GM12872 (cell line): ENCODE results near the gene PTGS1.

Experiments
- TF ChIP-seq, protein P1 (sequence below): IDR thresholded peaks from 3 replicates; pipeline ENCODE4 v1.5.1; 2011; ENCODE audit warnings: low read depth, mild to moderate bottlenecking, low read length, moderate library complexity; ENCODE audit not compliant: insufficient read depth

PTGS1 gene

DNA sequence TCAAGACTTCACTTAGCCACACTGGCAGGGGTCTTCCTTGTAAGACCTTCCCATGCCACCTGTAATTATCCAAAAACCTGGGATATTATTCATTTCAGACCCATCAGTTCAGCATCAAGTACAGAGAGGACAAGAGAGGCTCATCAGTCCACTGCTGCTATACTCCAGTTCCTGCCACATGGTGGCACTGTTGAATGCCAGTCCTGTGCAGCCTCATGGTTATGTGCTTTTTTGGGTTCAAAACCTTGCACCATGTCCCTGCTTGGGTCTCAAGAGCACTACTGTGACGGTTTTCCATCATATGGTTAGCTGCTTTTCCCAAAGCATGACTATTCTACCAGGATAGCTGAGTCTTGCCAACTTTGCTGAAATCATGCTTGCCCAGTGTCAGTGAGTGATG, 8.5 kb downstream of the PTGS1 start:
- TF ChIP-seq, protein P1, sequence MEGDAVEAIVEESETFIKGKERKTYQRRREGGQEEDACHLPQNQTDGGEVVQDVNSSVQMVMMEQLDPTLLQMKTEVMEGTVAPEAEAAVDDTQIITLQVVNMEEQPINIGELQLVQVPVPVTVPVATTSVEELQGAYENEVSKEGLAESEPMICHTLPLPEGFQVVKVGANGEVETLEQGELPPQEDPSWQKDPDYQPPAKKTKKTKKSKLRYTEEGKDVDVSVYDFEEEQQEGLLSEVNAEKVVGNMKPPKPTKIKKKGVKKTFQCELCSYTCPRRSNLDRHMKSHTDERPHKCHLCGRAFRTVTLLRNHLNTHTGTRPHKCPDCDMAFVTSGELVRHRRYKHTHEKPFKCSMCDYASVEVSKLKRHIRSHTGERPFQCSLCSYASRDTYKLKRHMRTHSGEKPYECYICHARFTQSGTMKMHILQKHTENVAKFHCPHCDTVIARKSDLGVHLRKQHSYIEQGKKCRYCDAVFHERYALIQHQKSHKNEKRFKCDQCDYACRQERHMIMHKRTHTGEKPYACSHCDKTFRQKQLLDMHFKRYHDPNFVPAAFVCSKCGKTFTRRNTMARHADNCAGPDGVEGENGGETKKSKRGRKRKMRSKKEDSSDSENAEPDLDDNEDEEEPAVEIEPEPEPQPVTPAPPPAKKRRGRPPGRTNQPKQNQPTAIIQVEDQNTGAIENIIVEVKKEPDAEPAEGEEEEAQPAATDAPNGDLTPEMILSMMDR, result peak; percentile 58

DNA sequence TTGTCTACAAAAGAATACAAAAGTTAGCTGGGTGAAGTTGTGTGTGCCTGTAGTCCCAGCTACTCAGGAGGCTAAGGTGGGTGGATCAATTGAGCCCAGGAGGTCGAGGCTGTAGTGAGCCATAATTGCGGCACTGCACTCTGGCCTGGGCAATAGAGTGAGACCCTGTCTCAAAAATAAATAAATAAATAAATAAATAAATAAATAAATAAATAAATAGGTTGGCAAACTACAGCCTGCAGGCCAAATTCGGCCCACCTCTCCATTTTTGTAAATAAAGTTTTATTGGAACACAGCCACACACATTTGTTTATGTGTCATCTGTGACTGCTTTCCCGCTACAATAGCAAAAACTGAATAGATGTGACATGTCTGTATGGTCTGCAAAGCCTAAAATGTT, 9.5 kb downstream of the PTGS1 start:
- TF ChIP-seq, protein P1, result no peak

DNA sequence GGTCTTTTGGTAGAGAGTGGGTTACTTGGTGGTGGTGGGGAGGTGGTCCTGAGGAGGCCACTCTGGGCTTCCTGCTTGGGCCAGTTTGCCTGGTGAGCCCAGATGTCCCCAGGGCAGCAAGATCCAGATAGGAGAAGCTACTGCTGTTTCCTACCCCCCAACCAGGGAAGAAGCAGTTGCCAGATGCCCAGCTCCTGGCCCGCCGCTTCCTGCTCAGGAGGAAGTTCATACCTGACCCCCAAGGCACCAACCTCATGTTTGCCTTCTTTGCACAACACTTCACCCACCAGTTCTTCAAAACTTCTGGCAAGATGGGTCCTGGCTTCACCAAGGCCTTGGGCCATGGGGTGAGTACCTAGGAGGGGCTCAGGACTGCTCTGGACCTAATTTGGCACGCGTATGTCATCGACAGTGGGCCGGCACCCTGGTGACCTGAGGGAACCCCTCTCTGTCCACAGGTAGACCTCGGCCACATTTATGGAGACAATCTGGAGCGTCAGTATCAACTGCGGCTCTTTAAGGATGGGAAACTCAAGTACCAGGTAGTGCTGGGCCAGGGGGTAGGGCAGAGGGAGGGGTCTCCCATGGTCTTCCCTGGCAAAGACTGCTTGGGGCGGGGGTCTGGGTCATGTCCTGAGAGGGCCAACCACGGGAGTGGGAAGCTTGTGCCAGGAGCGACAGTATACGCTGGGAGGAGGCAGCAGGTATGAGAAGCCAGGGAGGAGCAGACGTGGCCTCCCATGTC, 10.6 kb downstream of the PTGS1 start:
- TF ChIP-seq, protein P1, result no peak

DNA sequence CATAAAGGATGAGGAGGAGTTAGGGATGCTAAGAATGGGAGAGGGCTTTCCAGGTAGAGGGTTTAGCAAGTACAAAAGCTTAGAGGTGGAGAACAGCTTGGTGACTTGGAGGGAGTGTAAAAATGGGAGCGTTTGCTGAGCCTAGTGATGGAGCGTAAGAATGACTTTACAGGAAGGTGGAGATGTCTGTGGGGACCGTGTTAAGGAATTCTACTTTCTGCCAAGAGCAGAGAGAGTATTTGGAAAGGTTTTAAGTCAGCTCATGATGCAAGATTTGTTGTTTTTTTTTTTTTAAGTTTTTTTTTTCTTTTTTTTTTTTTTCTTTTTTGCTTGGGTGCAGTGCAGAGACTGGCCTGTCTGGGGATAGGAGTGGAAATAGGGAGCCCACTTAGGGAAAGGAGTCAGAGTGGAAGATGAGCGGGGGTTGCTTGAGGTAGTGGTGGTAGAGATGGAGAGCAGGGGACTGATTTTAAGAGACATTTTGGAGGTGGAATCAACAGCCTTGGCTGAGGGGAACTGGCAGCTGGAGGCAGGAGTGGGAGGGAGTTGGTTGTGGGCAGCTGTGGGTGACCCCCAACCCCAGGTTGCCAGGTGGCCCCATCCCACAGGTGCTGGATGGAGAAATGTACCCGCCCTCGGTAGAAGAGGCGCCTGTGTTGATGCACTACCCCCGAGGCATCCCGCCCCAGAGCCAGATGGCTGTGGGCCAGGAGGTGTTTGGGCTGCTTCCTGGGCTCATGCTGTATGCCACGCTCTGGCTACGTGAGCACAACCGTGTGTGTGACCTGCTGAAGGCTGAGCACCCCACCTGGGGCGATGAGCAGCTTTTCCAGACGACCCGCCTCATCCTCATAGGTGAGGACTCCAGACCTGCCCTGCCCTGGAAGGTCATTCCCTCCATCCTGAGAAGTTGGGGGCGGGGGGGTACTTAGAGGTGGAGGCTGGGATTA, 12.4 kb downstream of the PTGS1 start:
- TF ChIP-seq, protein P1, result no peak

DNA sequence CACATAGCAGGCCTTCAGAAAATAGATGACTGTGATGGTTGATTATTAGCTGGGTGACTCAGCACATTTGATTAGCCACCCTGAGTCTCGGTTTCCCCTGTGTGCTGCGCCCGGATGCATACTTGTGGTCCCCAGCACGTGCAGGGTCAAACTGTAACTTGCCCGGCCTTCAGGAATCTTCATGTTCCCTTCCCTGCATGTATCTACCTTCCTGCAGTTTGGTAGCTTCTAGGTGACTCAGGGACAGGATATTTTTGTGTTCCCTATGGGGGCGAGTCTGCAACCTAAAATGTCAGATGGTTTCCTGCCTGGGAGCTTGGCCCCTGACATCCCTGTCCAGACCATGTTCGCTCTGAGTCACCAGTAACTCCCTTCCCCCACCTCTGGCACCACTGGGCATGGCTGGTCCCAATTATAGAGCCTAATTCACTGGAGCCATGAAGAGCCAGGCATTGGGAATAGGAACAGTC, 13.2 kb downstream of the PTGS1 start:
- TF ChIP-seq, protein P1, result no peak

DNA sequence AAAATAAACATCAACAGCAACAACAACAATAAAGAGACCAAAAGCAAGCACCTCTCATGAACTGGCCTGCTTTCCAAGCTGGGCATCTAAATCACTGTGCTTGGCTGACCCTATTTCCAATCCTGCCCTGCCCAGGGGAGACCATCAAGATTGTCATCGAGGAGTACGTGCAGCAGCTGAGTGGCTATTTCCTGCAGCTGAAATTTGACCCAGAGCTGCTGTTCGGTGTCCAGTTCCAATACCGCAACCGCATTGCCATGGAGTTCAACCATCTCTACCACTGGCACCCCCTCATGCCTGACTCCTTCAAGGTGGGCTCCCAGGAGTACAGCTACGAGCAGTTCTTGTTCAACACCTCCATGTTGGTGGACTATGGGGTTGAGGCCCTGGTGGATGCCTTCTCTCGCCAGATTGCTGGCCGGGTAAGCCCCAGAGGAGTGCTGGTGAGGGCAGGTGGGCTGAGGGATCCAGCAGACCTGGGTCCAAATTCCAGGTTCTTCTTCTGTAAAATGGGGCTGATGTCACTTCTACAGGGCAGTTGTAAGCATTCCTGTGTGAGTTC, 15.6 kb downstream of the PTGS1 start:
- TF ChIP-seq, protein P1, result no peak

DNA sequence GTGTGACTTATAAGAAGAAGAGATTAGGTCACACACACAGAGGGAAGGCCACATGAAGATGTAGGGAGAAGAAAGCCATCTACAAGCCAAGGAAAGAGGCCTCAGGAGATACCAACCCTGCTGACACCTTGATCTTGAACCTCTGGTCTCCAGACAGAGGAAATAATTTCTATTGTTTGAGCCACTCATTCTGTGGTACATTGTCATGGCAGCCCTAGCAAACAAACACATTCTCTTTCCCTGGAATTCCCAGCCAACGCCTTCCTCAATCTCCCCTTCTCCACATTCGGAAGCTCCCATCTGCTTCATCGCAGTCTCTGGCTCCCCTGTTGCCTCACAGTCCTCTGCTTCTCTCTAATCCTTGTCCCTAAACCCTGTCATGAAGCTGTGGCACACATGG, 16.7 kb downstream of the PTGS1 start:
- TF ChIP-seq, protein P1, result no peak
